CD4-positive, CD25-positive, alpha-beta regulatory T cell (primary cell): ENCODE measurements around the gene IL16. TPM values are rescaled to one million over a fixed set of nuclear protein-coding genes. Genes with fewer than 3 reads are reported as not detected.

Source experiments
- ATAC-seq, 2 donors: fragments of 150-1000 bp; cut with Tn5 transposase; one replicate each; pipeline ENCODE4 v1.10.0; 2021; ENCODE audit warnings: low read depth in 2 of 2, moderate number of reproducible peaks in 2 of 2, moderate library complexity in 1 of 2
- DNase-seq, 3 donors: peaks; one replicate each; pipeline versions ENCODE4 v3.0.0 to v3.0.0-alpha.2; 2012 to 2022; ENCODE audit warnings: mixed read lengths in 1 of 3
- H3K27ac ChIP-seq: one replicate; pipeline ENCODE4 v1.7.0; 2013; ENCODE audit warnings: mild to moderate bottlenecking, low read length; ENCODE audit not compliant: insufficient read depth, poor library complexity, severe bottlenecking
- H3K27me3 ChIP-seq: one replicate; pipeline ENCODE4 v1.7.0; 2013; ENCODE audit warnings: low read length; ENCODE audit not compliant: control insufficient read depth, insufficient read depth
- H3K36me3 ChIP-seq: one replicate; pipeline ENCODE4 v1.7.0; 2013; ENCODE audit warnings: mild to moderate bottlenecking, low read length, moderate library complexity; ENCODE audit not compliant: control insufficient read depth, insufficient read depth
- H3K4me1 ChIP-seq: 2 replicates; pipeline ENCODE4 v1.7.0; 2013; ENCODE audit warnings: mild to moderate bottlenecking, low read length; ENCODE audit not compliant: insufficient read depth, control insufficient read depth, poor library complexity, severe bottlenecking
- H3K4me3 ChIP-seq: one replicate; pipeline ENCODE4 v1.7.0; 2013; ENCODE audit warnings: low read depth, mild to moderate bottlenecking, low read length, moderate library complexity
- H3K9me3 ChIP-seq, 2 experiments: 1 replicate in 1 of 2; 2 replicates in 1 of 2; pipeline ENCODE4 v1.7.0; 2013; ENCODE audit warnings: low read length in 2 of 2, mild to moderate bottlenecking in 1 of 2, moderate library complexity in 1 of 2; ENCODE audit not compliant: control insufficient read depth in 2 of 2
- H3K27ac Mint-ChIP-seq, 3 donors: one replicate each; pipeline ENCODE4 v1.8.0; 2020 to 2022; ENCODE audit warnings: mild to moderate bottlenecking in 3 of 3, mixed read lengths in 3 of 3, moderate library complexity in 2 of 3
- H3K27me3 Mint-ChIP-seq: one replicate; pipeline ENCODE4 v1.8.0; 2022; ENCODE audit warnings: mild to moderate bottlenecking, mixed read lengths
- H3K36me3 Mint-ChIP-seq: one replicate; pipeline ENCODE4 v1.8.0; 2020; ENCODE audit warnings: mixed read lengths
- H3K4me1 Mint-ChIP-seq, 4 donors: one replicate each; pipeline ENCODE4 v1.8.0; 2020 to 2022; ENCODE audit warnings: mixed read lengths in 4 of 4, mild to moderate bottlenecking in 1 of 4
- H3K4me3 Mint-ChIP-seq, 4 donors: one replicate each; pipeline ENCODE4 v1.8.0; 2020 to 2022; ENCODE audit warnings: mild to moderate bottlenecking in 4 of 4, mixed read lengths in 4 of 4, moderate library complexity in 3 of 4
- H3K9me3 Mint-ChIP-seq, 7 donors: one replicate each; pipeline ENCODE4 v1.8.0; 2020 to 2022; ENCODE audit warnings: mixed read lengths in 7 of 7, mild to moderate bottlenecking in 3 of 7, moderate library complexity in 2 of 7
- polyA plus RNA-seq, 4 donors: library from polyadenylated mRNA; unstranded; fragments of 300-500 nt; fragmentation: Illumina TruSeq; gene quantifications; one replicate each; pipeline ENCODE4 v1.2.3, GENCODE V29; 2021
- total RNA-seq: library from RNA; stranded (reverse); gene quantifications from one replicate; pipeline ENCODE4 v1.2.3, GENCODE V29; 2022

Gene IL16
- total and polyA plus RNA-seq, 5 donors from 2014 or later: 141 to 317 (median 264) TPM

DNA sequence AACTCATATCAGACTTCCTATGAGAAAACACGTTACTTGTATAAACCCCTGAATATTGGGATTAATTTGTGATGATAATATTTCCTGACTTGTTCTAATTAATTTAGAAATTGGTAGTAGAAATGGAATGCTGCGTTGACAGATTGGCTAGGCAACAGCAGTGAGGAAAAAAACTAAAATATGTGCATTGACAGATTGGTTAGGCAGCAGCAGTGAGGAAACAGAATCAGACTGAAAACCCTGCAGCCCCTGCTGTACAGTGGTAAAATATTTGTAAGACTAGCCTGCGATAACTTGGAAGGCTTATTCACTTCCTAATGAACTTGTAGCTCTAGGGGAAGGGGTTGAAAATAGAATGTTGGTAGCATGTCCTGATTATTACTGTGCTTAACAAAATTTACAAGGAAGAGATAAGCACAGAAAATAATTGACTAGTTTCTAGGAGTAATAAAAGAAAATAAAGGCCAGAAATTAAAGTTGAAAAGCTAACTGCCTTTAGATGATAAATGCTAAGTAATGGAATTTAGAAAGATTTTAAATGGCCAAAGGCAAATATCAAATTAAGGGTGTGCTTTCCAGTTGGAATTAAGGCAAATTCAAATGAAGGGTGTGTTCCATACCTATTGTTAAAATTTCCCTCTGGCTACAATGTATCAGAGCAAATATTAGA lies 29.9 kb upstream of the IL16 start:
- DNase-seq (peak in 1 of 3 donors; percentile 32), ATAC-seq (no peak)
- peaks cover 0 to 3% (median 0%) of the 10 kb centered on the region in 7 donors for H3K9me3 Mint-ChIP-seq
- H3K4me3 ChIP-seq: no peak overlapping the region
- H3K36me3 Mint-ChIP-seq: no peaks in the 10 kb centered on the region
- H3K4me1 Mint-ChIP-seq: peaks cover 0 to 14% (median 3%) of the 10 kb centered on the region in 4 donors
- no peak overlapping the region for H3K27ac ChIP-seq
- no peak overlapping the region for H3K27ac Mint-ChIP-seq
- peaks cover 8% of the 10 kb centered on the region for H3K27me3 ChIP-seq
- H3K4me3 Mint-ChIP-seq: no peak overlapping the region
- H3K36me3 ChIP-seq: no peaks in the 10 kb centered on the region
- peaks cover 6% of the 10 kb centered on the region for H3K27me3 Mint-ChIP-seq
- no peaks in the 10 kb centered on the region for H3K9me3 ChIP-seq
- H3K4me1 ChIP-seq: no peaks in the 10 kb centered on the region

DNA sequence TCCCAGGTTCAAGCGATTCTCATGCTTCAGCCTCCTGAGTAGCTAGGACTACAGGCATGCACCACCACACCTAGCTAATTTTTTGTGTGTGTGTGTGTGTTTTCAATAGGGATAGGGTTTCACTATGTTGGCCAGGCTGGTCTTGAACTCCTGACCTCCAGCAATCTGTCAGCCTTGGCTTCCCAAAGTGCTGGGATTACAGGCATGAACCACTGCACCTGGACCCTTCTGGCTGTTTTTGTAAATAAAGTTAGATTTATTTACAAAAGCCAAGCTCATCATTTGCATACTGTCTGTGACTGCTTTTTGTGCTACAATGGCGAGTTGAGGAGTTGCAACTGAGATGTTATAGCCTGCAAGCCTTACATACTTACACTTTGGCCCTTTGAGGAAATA lies 28.6 kb upstream of the IL16 start:
- Histone ChIP-seq H3K27ac (no peak overlapping the region), H3K9me3 (no peaks in the 10 kb centered on the region), H3K4me3 (no peak overlapping the region), H3K36me3 (no peaks in the 10 kb centered on the region), H3K27me3 (peaks cover 9% of the 10 kb centered on the region), H3K4me1 (no peaks in the 10 kb centered on the region)
- peaks cover 0 to 8% (median 3%) of the 10 kb centered on the region in 4 donors for H3K4me1 Mint-ChIP-seq
- peaks cover 5% of the 10 kb centered on the region for H3K27me3 Mint-ChIP-seq
- H3K9me3 Mint-ChIP-seq: peaks cover 0 to 3% (median 0%) of the 10 kb centered on the region in 7 donors
- no peak overlapping the region for H3K4me3 Mint-ChIP-seq
- peak in 1 of 3 donors; percentile 38 for DNase-seq
- no peak overlapping the region for H3K27ac Mint-ChIP-seq
- ATAC-seq: no peak
- H3K36me3 Mint-ChIP-seq: no peaks in the 10 kb centered on the region

DNA sequence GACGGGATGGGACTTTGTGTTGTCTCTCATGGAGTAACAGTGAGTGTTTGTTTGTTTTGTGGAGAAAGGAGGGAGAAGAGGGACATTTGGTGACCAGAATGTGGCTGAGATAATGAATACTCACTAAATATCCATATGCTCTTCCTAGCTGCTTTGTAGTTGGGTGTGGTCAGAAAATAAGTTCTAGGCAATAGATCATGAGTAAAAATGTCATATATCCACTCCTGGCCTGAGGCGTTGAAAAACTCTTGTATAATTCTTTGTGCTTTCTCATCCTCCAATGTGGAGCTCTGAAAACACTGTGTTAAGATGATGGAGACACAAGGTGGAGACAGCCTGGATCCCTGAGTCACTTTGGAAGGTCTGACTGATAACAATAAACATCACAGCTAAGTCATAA lies 28.0 kb upstream of the IL16 start:
- Mint-ChIP-seq H3K4me3 (no peak overlapping the region), H3K9me3 (peaks cover 0 to 3% (median 0%) of the 10 kb centered on the region in 7 donors), H3K27me3 (peaks cover 5% of the 10 kb centered on the region), H3K27ac (no peak overlapping the region), H3K36me3 (no peaks in the 10 kb centered on the region), H3K4me1 (peaks cover 0 to 8% (median 3%) of the 10 kb centered on the region in 4 donors)
- Histone ChIP-seq H3K27ac (no peak overlapping the region), H3K36me3 (no peaks in the 10 kb centered on the region), H3K27me3 (peaks cover 9% of the 10 kb centered on the region), H3K4me3 (no peak overlapping the region), H3K9me3 (no peaks in the 10 kb centered on the region), H3K4me1 (no peaks in the 10 kb centered on the region)
- no peak for DNase-seq
- ATAC-seq: no peak

DNA sequence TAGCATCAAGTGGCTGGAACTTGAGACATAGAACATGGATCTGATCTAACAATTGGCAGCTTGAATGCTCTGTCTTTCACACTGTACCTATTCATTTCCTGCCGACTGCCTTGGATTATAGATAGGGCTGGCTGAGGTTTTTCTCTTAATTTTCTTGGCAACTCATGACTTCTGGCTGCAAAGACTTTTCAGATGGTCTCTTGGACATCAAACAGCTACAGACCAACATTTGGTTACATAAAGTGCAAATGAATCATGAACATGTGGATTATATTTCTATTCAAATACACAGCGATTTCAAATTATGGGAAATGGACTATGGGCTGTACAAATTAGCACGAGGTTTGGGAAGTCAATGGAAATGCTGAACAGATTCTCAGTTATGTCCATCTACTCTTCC lies 26.2 kb upstream of the IL16 start:
- no peak overlapping the region for H3K4me3 Mint-ChIP-seq
- H3K4me1 Mint-ChIP-seq: peaks cover 0 to 8% (median 3%) of the 10 kb centered on the region in 4 donors
- peaks cover 0 to 3% (median 0%) of the 10 kb centered on the region in 7 donors for H3K9me3 Mint-ChIP-seq
- H3K27ac ChIP-seq: no peak overlapping the region
- H3K27me3 ChIP-seq: peaks cover 15% of the 10 kb centered on the region
- H3K36me3 ChIP-seq: no peaks in the 10 kb centered on the region
- no peak for ATAC-seq
- H3K4me3 ChIP-seq: no peak overlapping the region
- peaks cover 5% of the 10 kb centered on the region for H3K27me3 Mint-ChIP-seq
- no peaks in the 10 kb centered on the region for H3K9me3 ChIP-seq
- H3K36me3 Mint-ChIP-seq: no peaks in the 10 kb centered on the region
- H3K27ac Mint-ChIP-seq: no peak overlapping the region
- no peaks in the 10 kb centered on the region for H3K4me1 ChIP-seq
- DNase-seq: no peak

DNA sequence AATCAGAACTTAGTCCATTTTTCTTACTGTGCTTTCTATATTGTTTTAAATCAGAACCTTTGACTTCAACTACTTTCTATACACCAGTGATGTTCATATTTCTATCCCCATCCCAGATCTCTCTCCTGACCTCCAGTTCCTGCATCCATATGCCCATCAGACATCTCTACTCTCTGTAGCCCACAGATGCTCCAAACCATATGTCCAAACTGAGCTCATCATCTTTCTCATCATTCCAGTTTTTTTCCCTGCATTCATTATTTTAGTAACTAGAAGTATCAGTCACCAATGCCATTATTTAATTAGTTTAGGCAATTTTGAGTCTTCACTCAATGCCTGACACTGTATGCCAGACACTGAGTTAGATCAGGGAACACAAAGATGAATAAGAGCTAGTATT lies 25.4 kb upstream of the IL16 start:
- Histone ChIP-seq H3K27me3 (peaks cover 16% of the 10 kb centered on the region), H3K4me3 (no peak overlapping the region), H3K36me3 (no peaks in the 10 kb centered on the region), H3K27ac (no peak overlapping the region), H3K4me1 (no peaks in the 10 kb centered on the region), H3K9me3 (no peaks in the 10 kb centered on the region)
- Mint-ChIP-seq H3K4me1 (peaks cover 0 to 8% (median 3%) of the 10 kb centered on the region in 4 donors), H3K4me3 (no peak overlapping the region), H3K36me3 (no peaks in the 10 kb centered on the region), H3K27ac (peak overlapping the region in 1 of 3 donors; percentile 2), H3K9me3 (peaks cover 0 to 3% (median 0%) of the 10 kb centered on the region in 7 donors), H3K27me3 (peaks cover 5% of the 10 kb centered on the region)
- DNase-seq: no peak
- no peak for ATAC-seq

DNA sequence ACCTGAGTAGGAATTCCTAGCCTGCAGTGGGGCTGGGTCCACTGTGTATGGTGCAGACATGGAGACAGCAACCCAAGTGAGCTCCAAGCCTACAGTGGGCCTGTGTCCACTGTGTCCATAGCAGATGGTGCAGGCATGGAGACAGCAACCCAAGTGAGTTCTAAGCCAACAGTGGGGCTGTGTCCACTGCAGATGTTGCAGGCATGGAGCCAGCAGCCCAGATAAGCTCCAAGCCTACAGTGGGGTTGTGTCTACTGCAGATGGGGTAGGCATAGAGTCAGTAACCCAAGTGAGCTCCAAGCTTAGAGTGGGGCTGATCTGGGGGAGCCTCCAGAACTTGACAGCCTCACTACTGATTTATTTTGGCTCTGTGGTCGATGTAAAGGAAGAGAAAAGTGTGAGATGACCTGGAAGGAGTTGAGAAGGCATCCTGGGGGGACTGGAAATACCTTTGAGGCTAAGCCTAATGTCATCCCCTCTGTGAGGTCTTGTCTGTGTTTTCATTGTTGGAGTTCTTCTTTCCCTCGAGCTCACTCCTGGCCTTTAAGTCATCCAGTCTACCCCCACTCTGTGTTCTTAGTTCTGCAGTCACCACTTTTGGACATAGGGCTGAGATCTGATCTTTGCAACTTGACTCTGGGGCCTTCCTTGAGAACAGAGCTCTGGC lies 22.4 kb upstream of the IL16 start:
- no peaks in the 10 kb centered on the region for H3K36me3 ChIP-seq
- H3K4me3 Mint-ChIP-seq: no peak overlapping the region
- no peaks in the 10 kb centered on the region for H3K4me1 Mint-ChIP-seq
- H3K36me3 Mint-ChIP-seq: no peaks in the 10 kb centered on the region
- peaks cover 16% of the 10 kb centered on the region for H3K27me3 ChIP-seq
- no peaks in the 10 kb centered on the region for H3K9me3 ChIP-seq
- H3K27me3 Mint-ChIP-seq: peaks cover 5% of the 10 kb centered on the region
- ATAC-seq: no peak
- H3K4me3 ChIP-seq: no peak overlapping the region
- H3K4me1 ChIP-seq: no peaks in the 10 kb centered on the region
- peaks cover 0 to 3% (median 0%) of the 10 kb centered on the region in 7 donors for H3K9me3 Mint-ChIP-seq
- H3K27ac Mint-ChIP-seq: no peak overlapping the region
- no peak overlapping the region for H3K27ac ChIP-seq
- DNase-seq: no peak

DNA sequence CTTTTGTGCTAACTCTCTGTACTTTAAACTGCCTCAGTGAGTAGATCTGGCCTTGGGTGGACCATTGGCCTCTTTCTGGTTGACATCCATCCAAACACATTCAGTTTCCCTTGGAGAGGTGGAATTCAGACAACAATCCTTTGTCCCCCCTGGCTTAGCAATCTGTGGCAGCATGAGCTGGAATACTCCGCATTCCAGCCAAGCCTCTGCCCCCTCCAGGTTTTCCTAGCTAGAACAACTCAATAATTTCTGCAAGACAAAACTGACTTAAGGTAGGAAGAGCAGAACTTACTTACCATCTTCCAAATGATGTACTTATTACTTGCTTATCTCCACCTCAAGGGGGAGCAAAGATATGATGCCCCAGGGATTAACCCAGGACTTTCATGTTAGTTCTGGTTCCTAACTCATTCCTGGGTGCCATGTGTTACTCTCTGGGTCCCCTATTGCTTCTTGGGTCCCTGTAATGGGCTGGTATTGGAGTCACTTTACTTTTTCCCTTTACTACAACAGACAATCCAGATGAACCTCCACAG lies 21.8 kb upstream of the IL16 start:
- ATAC-seq (no peak), DNase-seq (no peak)
- H3K4me1 Mint-ChIP-seq: no peaks in the 10 kb centered on the region
- Histone ChIP-seq H3K27ac (no peak overlapping the region), H3K4me3 (no peak overlapping the region), H3K36me3 (no peaks in the 10 kb centered on the region), H3K27me3 (peaks cover 16% of the 10 kb centered on the region), H3K9me3 (no peaks in the 10 kb centered on the region), H3K4me1 (no peaks in the 10 kb centered on the region)
- no peak overlapping the region for H3K4me3 Mint-ChIP-seq
- no peak overlapping the region for H3K27ac Mint-ChIP-seq
- peaks cover 5% of the 10 kb centered on the region for H3K27me3 Mint-ChIP-seq
- peaks cover 0 to 3% (median 0%) of the 10 kb centered on the region in 7 donors for H3K9me3 Mint-ChIP-seq
- no peaks in the 10 kb centered on the region for H3K36me3 Mint-ChIP-seq
